ENCODE data around the gene SEC14L6.

DNA sequence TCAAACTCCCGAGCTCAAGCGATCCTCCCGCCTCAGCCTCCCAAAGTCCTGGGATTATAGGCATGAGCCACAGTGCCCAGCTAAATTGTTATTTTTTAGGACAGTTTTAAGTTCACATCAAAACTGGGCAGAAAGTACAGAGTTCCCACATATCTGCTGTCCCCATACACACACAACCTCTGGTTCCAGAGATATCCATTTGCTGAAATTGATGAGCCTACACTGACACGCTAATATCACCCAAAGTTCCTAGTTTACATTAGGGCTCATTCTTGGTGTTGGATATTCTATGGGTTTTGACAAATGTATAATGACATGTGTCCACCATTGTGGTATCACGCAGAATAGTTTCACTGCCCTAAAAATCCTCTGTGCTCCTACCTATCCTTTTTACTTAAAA, 38.3 kb downstream of the SEC14L6 start:
- TF ChIP-seq, protein P1, sequence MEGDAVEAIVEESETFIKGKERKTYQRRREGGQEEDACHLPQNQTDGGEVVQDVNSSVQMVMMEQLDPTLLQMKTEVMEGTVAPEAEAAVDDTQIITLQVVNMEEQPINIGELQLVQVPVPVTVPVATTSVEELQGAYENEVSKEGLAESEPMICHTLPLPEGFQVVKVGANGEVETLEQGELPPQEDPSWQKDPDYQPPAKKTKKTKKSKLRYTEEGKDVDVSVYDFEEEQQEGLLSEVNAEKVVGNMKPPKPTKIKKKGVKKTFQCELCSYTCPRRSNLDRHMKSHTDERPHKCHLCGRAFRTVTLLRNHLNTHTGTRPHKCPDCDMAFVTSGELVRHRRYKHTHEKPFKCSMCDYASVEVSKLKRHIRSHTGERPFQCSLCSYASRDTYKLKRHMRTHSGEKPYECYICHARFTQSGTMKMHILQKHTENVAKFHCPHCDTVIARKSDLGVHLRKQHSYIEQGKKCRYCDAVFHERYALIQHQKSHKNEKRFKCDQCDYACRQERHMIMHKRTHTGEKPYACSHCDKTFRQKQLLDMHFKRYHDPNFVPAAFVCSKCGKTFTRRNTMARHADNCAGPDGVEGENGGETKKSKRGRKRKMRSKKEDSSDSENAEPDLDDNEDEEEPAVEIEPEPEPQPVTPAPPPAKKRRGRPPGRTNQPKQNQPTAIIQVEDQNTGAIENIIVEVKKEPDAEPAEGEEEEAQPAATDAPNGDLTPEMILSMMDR (IDR thresholded peaks at IDR 0.05): no peak
- TF ChIP-seq POLR2A (IDR thresholded peaks at IDR 0.05): no peak

Measured in thyroid gland (tissue), 4 donors.